ENCODE measurements around the gene UPF3A. TPM values are rescaled to one million over a fixed set of nuclear protein-coding genes. Genes with fewer than 3 reads are reported as not detected.

The UPF3A gene
- total RNA-seq, 1 experiment from 2014 or later, result 41.1 TPM

DNA sequence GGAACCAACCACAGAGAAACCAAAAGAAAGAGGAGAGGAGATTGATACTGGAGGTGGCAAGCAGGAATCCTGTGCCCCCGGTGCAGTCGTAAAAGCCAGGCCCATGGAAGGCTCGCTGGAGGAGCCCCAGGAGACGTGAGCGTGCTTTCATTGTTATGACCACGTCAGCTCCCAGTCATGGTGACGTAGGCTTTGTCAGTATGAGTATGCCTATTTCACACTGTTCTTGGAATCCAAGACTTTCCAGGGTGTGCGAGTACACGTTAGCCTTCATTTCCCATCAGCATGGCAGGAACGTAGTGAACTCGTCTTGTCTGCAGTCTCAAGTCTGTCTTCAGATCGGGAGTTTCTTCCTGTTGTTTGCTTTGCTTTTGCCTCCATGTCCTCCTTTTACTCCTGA is 17.5 kb downstream of the UPF3A start:
- Histone ChIP-seq H3K36me3 (ENCODE audit: insufficient read depth, low read length) (peaks cover 16% of the 10 kb centered on the region; the same call in 1 of the 2 replicates), H3K9me3 (ENCODE audit: low read length) (no peaks in the 10 kb centered on the region), H3K9me2 (replicated peaks; ENCODE audit: insufficient read depth, low read length) (no peaks in the 10 kb centered on the region), H3K9ac (ENCODE audit: low read length) (no peak overlapping the region), H3K27ac (ENCODE audit: low read length) (no peak overlapping the region), H3K4me3 (ENCODE audit: low read length) (no peak overlapping the region), H3K79me2 (ENCODE audit: low read length) (peaks cover 10% of the 10 kb centered on the region; the same call in 1 of the 2 replicates), H3K27me3 (ENCODE audit: low read length) (no peaks in the 10 kb centered on the region), H3K4me1 (ENCODE audit: low read length) (no peaks in the 10 kb centered on the region), H4K20me1 (ENCODE audit: insufficient read depth, low read depth, low read length) (no peaks in the 10 kb centered on the region), H3K4me2 (ENCODE audit: low read depth, low read length, poor library complexity, severe bottlenecking) (no peak overlapping the region), H2AFZ (ENCODE audit: low read length) (no peak overlapping the region)
- no peak for DNase-seq

DNA sequence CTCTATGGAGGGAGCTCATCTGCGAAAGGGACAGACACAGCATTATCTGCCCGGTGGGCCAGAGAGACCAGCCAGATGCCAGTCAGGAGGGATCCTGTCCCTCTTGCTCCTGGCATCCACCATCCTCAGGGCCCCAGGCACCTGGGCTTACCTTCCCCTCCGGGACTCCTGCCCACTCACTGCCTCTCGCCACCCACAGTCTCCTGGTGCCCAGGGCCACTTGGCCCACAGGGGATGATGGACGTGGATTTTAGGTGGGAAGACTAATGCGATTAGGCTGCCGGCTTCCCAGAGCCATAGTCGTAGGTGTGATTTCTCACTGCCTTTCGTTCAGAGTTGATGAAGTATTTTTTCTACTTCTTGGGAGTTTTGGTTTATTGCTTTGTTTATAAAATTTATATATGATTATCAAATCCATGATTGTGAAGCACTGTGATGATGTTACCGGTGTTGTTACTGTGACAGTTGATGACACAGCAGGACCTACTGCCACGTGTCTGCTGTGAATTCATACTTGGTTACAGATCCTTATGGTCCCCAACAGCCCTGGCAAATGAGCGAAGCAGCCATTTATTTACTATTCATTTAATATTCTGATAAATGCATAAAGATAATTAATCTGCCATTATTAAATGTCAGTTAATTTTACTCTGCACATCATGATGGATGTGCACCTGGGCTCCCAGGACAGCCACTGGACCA is 18.4 kb downstream of the UPF3A start:
- no peak overlapping the region for H2AFZ ChIP-seq (ENCODE audit: low read length)
- peaks cover 7% of the 10 kb centered on the region; the same call in 1 of the 2 replicates for H3K79me2 ChIP-seq (ENCODE audit: low read length)
- H3K9ac ChIP-seq (ENCODE audit: low read length), result no peak overlapping the region
- H3K9me2 ChIP-seq (replicated peaks; ENCODE audit: insufficient read depth, low read length), result no peaks in the 10 kb centered on the region
- H3K4me3 ChIP-seq (ENCODE audit: low read length), result no peak overlapping the region
- peaks cover 14% of the 10 kb centered on the region; the same call in 1 of the 2 replicates for H3K36me3 ChIP-seq (ENCODE audit: insufficient read depth, low read length)
- H3K9me3 ChIP-seq (ENCODE audit: low read length), result no peaks in the 10 kb centered on the region
- no peak overlapping the region for H3K27ac ChIP-seq (ENCODE audit: low read length)
- H3K4me2 ChIP-seq (ENCODE audit: low read depth, low read length, poor library complexity, severe bottlenecking), result no peak overlapping the region
- no peak for DNase-seq
- no peaks in the 10 kb centered on the region for H3K4me1 ChIP-seq (ENCODE audit: low read length)
- no peaks in the 10 kb centered on the region for H3K27me3 ChIP-seq (ENCODE audit: low read length)
- no peaks in the 10 kb centered on the region for H4K20me1 ChIP-seq (ENCODE audit: insufficient read depth, low read depth, low read length)

DNA sequence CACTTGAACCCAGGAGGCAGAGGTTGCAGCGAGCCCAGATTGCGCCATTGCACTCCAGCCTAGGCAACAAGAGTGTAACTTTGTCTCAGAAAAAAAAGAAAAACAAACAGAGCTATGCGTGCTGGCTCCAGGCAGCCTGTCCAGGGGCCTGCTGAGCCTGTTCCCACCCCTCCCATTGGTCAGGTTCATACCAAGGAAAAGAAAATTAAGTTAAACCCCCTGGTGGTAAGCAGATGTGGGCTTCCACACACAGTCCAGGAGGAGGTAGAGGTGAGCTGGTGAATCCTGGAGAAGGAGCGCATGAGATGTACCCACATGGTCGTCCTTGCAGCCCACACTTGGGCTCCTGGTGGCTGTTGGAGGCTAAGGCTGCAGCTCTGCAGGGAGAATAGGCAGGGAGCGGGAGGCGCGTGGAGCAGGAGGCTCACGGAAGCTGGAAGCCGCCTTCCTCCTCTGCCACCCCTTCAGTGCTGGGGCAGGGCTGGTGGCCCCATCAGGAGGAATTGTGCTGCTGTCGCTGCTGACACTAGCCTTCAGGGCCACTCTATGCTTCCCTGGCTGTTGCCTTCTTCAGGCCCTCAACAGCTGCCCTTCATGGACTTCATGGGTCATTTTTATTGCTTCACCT is 22.4 kb downstream of the UPF3A start:
- Histone ChIP-seq H3K79me2 (ENCODE audit: low read length) (no peaks in the 10 kb centered on the region), H3K4me3 (ENCODE audit: low read length) (no peak overlapping the region), H3K9me3 (ENCODE audit: low read length) (no peaks in the 10 kb centered on the region), H3K9ac (ENCODE audit: low read length) (no peak overlapping the region), H3K27ac (ENCODE audit: low read length) (no peak overlapping the region), H4K20me1 (ENCODE audit: insufficient read depth, low read depth, low read length) (no peaks in the 10 kb centered on the region), H3K9me2 (replicated peaks; ENCODE audit: insufficient read depth, low read length) (no peaks in the 10 kb centered on the region), H3K4me1 (ENCODE audit: low read length) (no peaks in the 10 kb centered on the region), H3K4me2 (ENCODE audit: low read depth, low read length, poor library complexity, severe bottlenecking) (no peak overlapping the region), H3K27me3 (ENCODE audit: low read length) (no peaks in the 10 kb centered on the region), H3K36me3 (ENCODE audit: insufficient read depth, low read length) (peaks cover 17% of the 10 kb centered on the region), H2AFZ (ENCODE audit: low read length) (no peak overlapping the region)
- DNase-seq, result no peak

DNA sequence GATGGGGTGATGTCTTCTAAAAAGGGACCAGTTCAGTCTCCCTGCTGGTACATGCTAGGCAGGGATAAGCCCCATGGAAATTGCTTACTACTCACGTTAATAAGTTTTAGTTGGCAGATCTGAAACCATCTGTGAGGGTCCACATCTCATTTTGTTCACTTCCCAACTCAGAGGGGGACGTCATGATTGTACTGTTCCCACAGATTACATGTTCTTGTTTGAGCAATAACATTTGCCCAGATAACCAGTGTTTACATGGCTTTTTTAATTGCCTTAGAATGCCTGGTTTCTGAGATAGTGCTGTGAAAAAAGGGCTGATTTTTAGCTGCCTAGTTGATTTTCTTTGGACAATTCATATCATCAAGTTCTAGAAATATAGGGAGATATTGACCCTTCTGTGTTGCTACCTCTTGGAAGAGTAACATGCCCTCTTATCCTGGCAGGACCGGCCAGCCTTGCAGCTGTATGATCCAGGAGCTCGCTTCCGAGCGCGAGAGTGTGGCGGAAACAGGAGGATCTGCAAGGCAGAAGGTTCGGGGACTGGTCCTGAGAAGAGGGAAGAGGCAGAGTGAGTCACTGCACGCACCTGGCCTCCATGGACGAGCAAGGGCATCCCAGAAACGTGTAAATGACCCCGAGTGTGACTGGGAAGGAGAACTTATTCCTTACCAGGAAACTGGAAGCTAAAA is 23.1 kb downstream of the UPF3A start:
- no peaks in the 10 kb centered on the region for H3K27me3 ChIP-seq (ENCODE audit: low read length)
- H3K9me2 ChIP-seq (replicated peaks; ENCODE audit: insufficient read depth, low read length), result no peaks in the 10 kb centered on the region
- H4K20me1 ChIP-seq (ENCODE audit: insufficient read depth, low read depth, low read length), result no peaks in the 10 kb centered on the region
- no peaks in the 10 kb centered on the region for H3K4me1 ChIP-seq (ENCODE audit: low read length)
- H3K27ac ChIP-seq (ENCODE audit: low read length), result no peak overlapping the region
- H2AFZ ChIP-seq (ENCODE audit: low read length), result no peak overlapping the region
- no peak overlapping the region for H3K4me2 ChIP-seq (ENCODE audit: low read depth, low read length, poor library complexity, severe bottlenecking)
- H3K9ac ChIP-seq (ENCODE audit: low read length), result no peak overlapping the region
- H3K4me3 ChIP-seq (ENCODE audit: low read length), result no peak overlapping the region
- peaks cover 12% of the 10 kb centered on the region for H3K36me3 ChIP-seq (ENCODE audit: insufficient read depth, low read length)
- no peaks in the 10 kb centered on the region for H3K79me2 ChIP-seq (ENCODE audit: low read length)
- H3K9me3 ChIP-seq (ENCODE audit: low read length), result no peaks in the 10 kb centered on the region
- DNase-seq, result no peak

DNA sequence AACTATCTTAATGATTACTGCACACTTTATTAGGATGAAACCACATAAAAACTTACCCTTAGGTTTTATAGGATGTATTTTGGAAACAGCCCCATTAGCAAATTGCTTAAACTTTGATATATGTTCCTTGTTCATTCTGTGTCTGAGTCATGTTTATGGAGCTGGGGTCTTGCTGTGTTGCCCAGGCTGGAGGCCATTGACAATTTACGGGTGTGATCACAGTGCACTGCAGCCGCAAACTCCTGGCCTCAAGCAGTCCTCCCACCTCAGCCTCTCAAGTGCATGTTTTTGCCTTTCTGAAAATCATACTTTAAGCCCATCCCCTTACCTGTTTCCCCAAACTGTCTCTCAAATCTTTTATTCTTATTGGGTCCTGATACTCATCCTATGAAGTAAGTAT is 27.7 kb downstream of the UPF3A start:
- Histone ChIP-seq H3K36me3 (ENCODE audit: insufficient read depth, low read length) (peaks cover 3% of the 10 kb centered on the region; the same call in 1 of the 2 replicates), H3K9ac (ENCODE audit: low read length) (no peak overlapping the region), H3K79me2 (ENCODE audit: low read length) (peaks cover 10% of the 10 kb centered on the region; the same call in 1 of the 2 replicates), H3K4me3 (ENCODE audit: low read length) (no peak overlapping the region), H2AFZ (ENCODE audit: low read length) (no peak overlapping the region), H3K9me3 (ENCODE audit: low read length) (no peaks in the 10 kb centered on the region), H3K4me1 (ENCODE audit: low read length) (peaks cover 31% of the 10 kb centered on the region), H3K4me2 (ENCODE audit: low read depth, low read length, poor library complexity, severe bottlenecking) (no peak overlapping the region), H3K27me3 (ENCODE audit: low read length) (no peaks in the 10 kb centered on the region), H3K27ac (ENCODE audit: low read length) (no peak overlapping the region), H4K20me1 (ENCODE audit: insufficient read depth, low read depth, low read length) (no peaks in the 10 kb centered on the region), H3K9me2 (replicated peaks; ENCODE audit: insufficient read depth, low read length) (no peaks in the 10 kb centered on the region; the same call in 1 of the 2 replicates)
- DNase-seq, result no peak

DNA sequence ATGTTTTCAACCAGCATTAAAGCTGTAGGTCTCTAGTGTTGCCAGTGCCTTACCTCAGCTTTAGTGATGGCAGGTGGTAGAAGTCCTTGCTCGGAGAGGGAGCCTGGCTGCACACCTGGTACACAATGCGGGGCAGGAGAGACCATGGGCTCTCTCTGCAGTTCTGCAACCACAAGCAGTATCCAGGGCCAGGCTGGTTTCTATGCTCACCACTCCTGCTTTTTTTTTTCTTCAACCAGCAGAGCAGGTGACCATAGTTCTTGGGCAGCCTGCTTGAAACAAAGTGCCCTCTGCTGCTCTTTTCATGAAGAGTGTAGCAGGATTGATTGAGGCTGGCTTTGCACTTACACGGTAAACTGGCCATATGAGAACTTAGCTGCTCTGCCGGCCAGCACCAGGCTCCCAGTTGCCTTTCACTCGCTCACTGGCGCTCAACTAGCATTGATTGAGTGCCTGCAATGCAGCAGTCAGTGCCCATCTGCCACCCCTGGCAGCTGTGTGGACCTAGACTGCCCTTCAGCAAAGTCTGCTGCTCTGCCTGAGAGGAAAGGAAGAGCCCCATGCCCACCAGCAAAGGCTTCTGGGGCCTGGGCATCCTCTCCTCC is 28.5 kb downstream of the UPF3A start:
- no peak overlapping the region for H3K4me3 ChIP-seq (ENCODE audit: low read length)
- no peak overlapping the region for H3K27ac ChIP-seq (ENCODE audit: low read length)
- H4K20me1 ChIP-seq (ENCODE audit: insufficient read depth, low read depth, low read length), result no peaks in the 10 kb centered on the region
- no peaks in the 10 kb centered on the region; the same call in 1 of the 2 replicates for H3K9me2 ChIP-seq (replicated peaks; ENCODE audit: insufficient read depth, low read length)
- H3K4me2 ChIP-seq (ENCODE audit: low read depth, low read length, poor library complexity, severe bottlenecking), result no peak overlapping the region
- no peaks in the 10 kb centered on the region for H3K9me3 ChIP-seq (ENCODE audit: low read length)
- no peak overlapping the region for H3K9ac ChIP-seq (ENCODE audit: low read length)
- no peak for DNase-seq
- peaks cover 3% of the 10 kb centered on the region; the same call in 1 of the 2 replicates for H3K36me3 ChIP-seq (ENCODE audit: insufficient read depth, low read length)
- peaks cover 31% of the 10 kb centered on the region for H3K4me1 ChIP-seq (ENCODE audit: low read length)
- H3K27me3 ChIP-seq (ENCODE audit: low read length), result no peaks in the 10 kb centered on the region
- peaks cover 16% of the 10 kb centered on the region for H3K79me2 ChIP-seq (ENCODE audit: low read length)
- H2AFZ ChIP-seq (ENCODE audit: low read length), result no peak overlapping the region

DNA sequence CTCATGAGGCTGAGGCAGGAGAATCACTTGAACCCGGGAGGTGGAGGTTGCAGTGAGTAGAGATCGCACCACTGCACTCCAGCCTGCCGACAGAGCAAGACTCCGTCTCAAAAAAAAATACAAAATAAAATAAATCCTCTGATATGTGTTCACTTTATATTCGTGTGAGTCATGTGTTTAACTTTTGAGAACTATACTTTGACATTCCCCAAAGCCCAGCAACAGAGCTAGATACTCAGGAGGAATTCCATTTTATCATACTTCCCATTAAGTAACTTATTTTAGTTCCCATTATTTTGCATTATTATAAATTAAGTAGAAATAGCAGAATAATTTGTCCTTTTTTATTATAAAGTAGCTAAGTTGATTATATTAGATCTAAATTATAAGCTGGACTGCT is 29.6 kb downstream of the UPF3A start:
- Histone ChIP-seq H3K4me1 (ENCODE audit: low read length) (peaks cover 40% of the 10 kb centered on the region), H3K36me3 (ENCODE audit: insufficient read depth, low read length) (no peaks in the 10 kb centered on the region), H3K4me2 (ENCODE audit: low read depth, low read length, poor library complexity, severe bottlenecking) (no peak overlapping the region), H3K79me2 (ENCODE audit: low read length) (peaks cover 26% of the 10 kb centered on the region), H2AFZ (ENCODE audit: low read length) (no peak overlapping the region), H3K9me2 (replicated peaks; ENCODE audit: insufficient read depth, low read length) (no peaks in the 10 kb centered on the region; the same call in 1 of the 2 replicates), H3K4me3 (ENCODE audit: low read length) (no peak overlapping the region), H4K20me1 (ENCODE audit: insufficient read depth, low read depth, low read length) (peaks cover 7% of the 10 kb centered on the region; the same call in 1 of the 2 replicates), H3K27ac (ENCODE audit: low read length) (peak overlapping the region; percentile 62; the same call in 1 of the 2 replicates), H3K9me3 (ENCODE audit: low read length) (no peaks in the 10 kb centered on the region), H3K9ac (ENCODE audit: low read length) (no peak overlapping the region), H3K27me3 (ENCODE audit: low read length) (no peaks in the 10 kb centered on the region)
- DNase-seq, result no peak
